Nephron progenitor cell (in vitro differentiated cells): ENCODE results near the gene PRUNE1.
A peak's percentile ranks its signal among the peaks of the same experiment; 100 is the strongest.

Experiments used
- DNase-seq: peaks from one replicate; pipeline ENCODE4 v3.0.0; 2021
- H3K27ac Mint-ChIP-seq: 2 replicates; pipeline ENCODE4 v1.8.0; 2021; ENCODE audit warnings: mild to moderate bottlenecking, moderate library complexity, mixed read lengths
- H3K27me3 Mint-ChIP-seq: 2 replicates; pipeline ENCODE4 v1.8.0; 2021; ENCODE audit warnings: mild to moderate bottlenecking, low read depth, mixed read lengths; ENCODE audit not compliant: poor library complexity
- H3K36me3 Mint-ChIP-seq: 2 replicates; pipeline ENCODE4 v1.8.0; 2021; ENCODE audit warnings: low read depth, mixed read lengths
- H3K4me1 Mint-ChIP-seq: 2 replicates; pipeline ENCODE4 v1.8.0; 2021; ENCODE audit warnings: mixed read lengths
- H3K4me3 Mint-ChIP-seq: 2 replicates; pipeline ENCODE4 v1.8.0; 2021; ENCODE audit warnings: mild to moderate bottlenecking, moderate library complexity, mixed read lengths
- H3K9me3 Mint-ChIP-seq: 2 replicates; pipeline ENCODE4 v1.8.0; 2021; ENCODE audit warnings: mild to moderate bottlenecking, moderate library complexity, mixed read lengths
- TF ChIP-seq, protein P1 (sequence below): fragments of 200-600 bp; sonication (generic); IDR thresholded peaks from 2 replicates; pipeline ENCODE4 v1.5.0; 2021; ENCODE audit warnings: antibody characterized with exemption

Gene PRUNE1

GRCh38 chr1:151055581-151055980, 47.3 kb downstream of the PRUNE1 start:
- Mint-ChIP-seq H3K36me3 (peaks cover 37% of the 10 kb centered on the region), H3K27ac (peak overlapping the region; percentile 73), H3K4me3 (peak overlapping the region; percentile 87), H3K9me3 (no peaks in the 10 kb centered on the region), H3K4me1 (peaks cover 67% of the 10 kb centered on the region), H3K27me3 (no peaks in the 10 kb centered on the region)
- TF ChIP-seq, protein P1, sequence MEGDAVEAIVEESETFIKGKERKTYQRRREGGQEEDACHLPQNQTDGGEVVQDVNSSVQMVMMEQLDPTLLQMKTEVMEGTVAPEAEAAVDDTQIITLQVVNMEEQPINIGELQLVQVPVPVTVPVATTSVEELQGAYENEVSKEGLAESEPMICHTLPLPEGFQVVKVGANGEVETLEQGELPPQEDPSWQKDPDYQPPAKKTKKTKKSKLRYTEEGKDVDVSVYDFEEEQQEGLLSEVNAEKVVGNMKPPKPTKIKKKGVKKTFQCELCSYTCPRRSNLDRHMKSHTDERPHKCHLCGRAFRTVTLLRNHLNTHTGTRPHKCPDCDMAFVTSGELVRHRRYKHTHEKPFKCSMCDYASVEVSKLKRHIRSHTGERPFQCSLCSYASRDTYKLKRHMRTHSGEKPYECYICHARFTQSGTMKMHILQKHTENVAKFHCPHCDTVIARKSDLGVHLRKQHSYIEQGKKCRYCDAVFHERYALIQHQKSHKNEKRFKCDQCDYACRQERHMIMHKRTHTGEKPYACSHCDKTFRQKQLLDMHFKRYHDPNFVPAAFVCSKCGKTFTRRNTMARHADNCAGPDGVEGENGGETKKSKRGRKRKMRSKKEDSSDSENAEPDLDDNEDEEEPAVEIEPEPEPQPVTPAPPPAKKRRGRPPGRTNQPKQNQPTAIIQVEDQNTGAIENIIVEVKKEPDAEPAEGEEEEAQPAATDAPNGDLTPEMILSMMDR: no peak
- DNase-seq: no peak

- Mint-ChIP-seq H3K27ac (peak overlapping the region; percentile 73), H3K4me1 (peaks cover 66% of the 10 kb centered on the region), H3K9me3 (no peaks in the 10 kb centered on the region), H3K4me3 (peak overlapping the region; percentile 87), H3K27me3 (no peaks in the 10 kb centered on the region), H3K36me3 (peaks cover 33% of the 10 kb centered on the region)
- TF ChIP-seq, protein P1: no peak
- DNase-seq: no peak
Observed at GRCh38 chr1:151056149-151056548, 47.9 kb downstream of the PRUNE1 start.

- Mint-ChIP-seq H3K36me3 (peaks cover 36% of the 10 kb centered on the region), H3K4me1 (peaks cover 75% of the 10 kb centered on the region), H3K27me3 (no peaks in the 10 kb centered on the region), H3K9me3 (no peaks in the 10 kb centered on the region), H3K27ac (peak overlapping the region; percentile 87), H3K4me3 (peak overlapping the region; percentile 87)
- DNase-seq: peak; percentile 34
- TF ChIP-seq, protein P1: no peak
Observed at GRCh38 chr1:151058692-151059091, 50.4 kb downstream of the PRUNE1 start.

DNA sequence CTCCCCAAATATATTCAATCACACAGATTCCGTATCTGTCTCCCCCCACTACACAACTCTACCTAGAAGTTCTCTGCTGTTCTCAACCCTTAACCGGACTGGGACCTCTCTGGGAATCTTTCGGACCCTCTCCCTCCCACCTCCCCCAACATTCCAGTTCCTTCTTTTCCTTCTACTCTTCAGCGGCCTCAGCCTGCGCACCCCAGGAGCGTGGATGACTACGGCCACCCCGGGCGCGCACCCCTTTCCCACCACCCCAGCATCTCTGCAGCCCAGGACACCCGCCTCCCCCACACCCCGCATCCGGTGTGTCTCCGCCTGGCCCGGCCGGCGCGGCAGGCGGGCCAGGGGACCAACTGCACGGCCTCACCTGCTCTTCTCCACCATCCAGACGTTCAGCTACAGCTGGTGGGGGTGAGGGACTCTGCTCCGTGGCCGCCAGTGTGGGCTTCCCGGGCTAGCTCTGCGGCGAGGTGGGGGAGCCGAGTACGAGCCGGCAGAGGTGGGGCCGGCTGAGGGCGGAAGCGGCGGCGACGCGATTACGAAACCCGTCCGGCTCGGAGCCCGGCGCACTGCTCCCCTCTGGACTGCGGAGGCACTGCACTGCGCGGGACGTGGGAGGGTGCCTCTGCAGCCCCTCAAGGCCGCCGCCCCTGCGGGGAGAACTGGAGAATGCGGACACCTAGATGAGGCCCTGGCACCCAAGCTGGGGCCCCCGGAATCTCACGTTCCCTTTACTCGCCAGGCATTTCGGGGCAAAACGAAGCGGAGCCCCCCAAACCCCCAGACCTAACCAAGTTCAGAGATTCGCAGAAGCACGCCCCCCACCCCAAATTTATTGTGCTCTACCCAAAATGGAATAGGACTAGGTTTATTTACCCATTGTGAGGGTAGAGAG, 51.1 kb downstream of the PRUNE1 start, which contains the start of gene CDC42SE1:
CDC42SE1 (minus strand) TSS at position 514 of the 898 bp plus-strand sequence. CDS start 3,892 bp downstream, outside the sequence.
- TF ChIP-seq, protein P1: peak; percentile 73
- Mint-ChIP-seq H3K4me3 (peak within 1 kb of the TSS; percentile 87), H3K4me1 (peaks cover 78% of the 10 kb centered on the region), H3K36me3 (peaks cover 34% of the 10 kb centered on the region), H3K27me3 (no peaks in the 10 kb centered on the region), H3K9me3 (no peaks in the 10 kb centered on the region), H3K27ac (peak within 1 kb of the TSS; percentile 87)
- peak; percentile 84 for DNase-seq

- Mint-ChIP-seq H3K4me3 (peak within 1 kb of the TSS; percentile 87), H3K4me1 (peaks cover 79% of the 10 kb centered on the region), H3K27ac (peak within 1 kb of the TSS; percentile 87), H3K9me3 (no peaks in the 10 kb centered on the region), H3K36me3 (peaks cover 32% of the 10 kb centered on the region), H3K27me3 (no peaks in the 10 kb centered on the region)
- TF ChIP-seq, protein P1: no peak
- DNase-seq: peak; percentile 75
Observed at GRCh38 chr1:151060007-151060656, 51.9 kb downstream of the PRUNE1 start, which contains the start of gene MLLT11. MLLT11 (plus strand) TSS chr1:151060397; CDS start chr1:151067225, 6,828 bp downstream.
